DMS 273 (cell line): ENCODE results near the gene LSAMP.

ENCODE experiments used
- DNase-seq: peaks from one replicate; lab custom pipeline; 2025; ENCODE audit not compliant: unreplicated experiment; lab: John Stamatoyannopoulos, UW

LSAMP gene

GRCh38 chr3:116064646-116065045, 380.6 kb downstream of the LSAMP start:
- no peak for DNase-seq

- DNase-seq = peak; percentile 54
Measured at GRCh38 chr3:116059421-116060096, 385.7 kb downstream of the LSAMP start.

GRCh38 chr3:116058844-116059243, 386.4 kb downstream of the LSAMP start:
- no peak for DNase-seq

GRCh38 chr3:116057400-116058006, 387.8 kb downstream of the LSAMP start:
- DNase-seq = no peak

GRCh38 chr3:116056280-116056679, 389.0 kb downstream of the LSAMP start:
- no peak for DNase-seq

- DNase-seq = no peak
Measured at GRCh38 chr3:116053017-116053416, 392.3 kb downstream of the LSAMP start.

- no peak for DNase-seq
Measured at GRCh38 chr3:116052602-116053001, 392.7 kb downstream of the LSAMP start.

- peak; percentile 53 for DNase-seq
Measured at GRCh38 chr3:116051586-116051985, 393.7 kb downstream of the LSAMP start.

GRCh38 chr3:116051040-116051439, 394.2 kb downstream of the LSAMP start:
- DNase-seq = no peak

- no peak for DNase-seq
Measured at GRCh38 chr3:116050311-116050915, 394.9 kb downstream of the LSAMP start.

- peak; percentile 32 for DNase-seq
Measured at GRCh38 chr3:116048991-116049390, 396.3 kb downstream of the LSAMP start.

GRCh38 chr3:116046350-116046749, 398.9 kb downstream of the LSAMP start:
- peak; percentile 86 for DNase-seq

- no peak for DNase-seq
Measured at GRCh38 chr3:116045314-116045713, 400.0 kb downstream of the LSAMP start.

- DNase-seq = no peak
Measured at GRCh38 chr3:116040152-116040551, 405.1 kb downstream of the LSAMP start.

- DNase-seq = peak; percentile 12
Measured at GRCh38 chr3:116039651-116039985, 405.7 kb downstream of the LSAMP start.

- no peak for DNase-seq
Measured at GRCh38 chr3:116038968-116039650, 406.2 kb downstream of the LSAMP start.

- no peak for DNase-seq
Measured at GRCh38 chr3:116037954-116038911, 407.1 kb downstream of the LSAMP start.

- DNase-seq = no peak
Measured at GRCh38 chr3:116035429-116035828, 409.9 kb downstream of the LSAMP start.

- DNase-seq = peak; percentile 95
Measured at GRCh38 chr3:116034794-116035193, 410.5 kb downstream of the LSAMP start.

- peak; percentile 90 for DNase-seq
Measured at GRCh38 chr3:116034086-116034485, 411.2 kb downstream of the LSAMP start.

GRCh38 chr3:116033516-116033915, 411.8 kb downstream of the LSAMP start:
- DNase-seq = peak; percentile 48
